Fibroblast of lung (primary cell): Measurements from ENCODE around the gene ME2. TPM values are rescaled to one million over a fixed set of nuclear protein-coding genes. Genes with fewer than 3 reads are reported as not detected.
A peak's percentile ranks its signal among the peaks of the same experiment; 100 is the strongest.
"Not testable (repeated sequence)": the region's sequence is repeated elsewhere in the genome, so short reads cannot be mapped to it uniquely, and the experiment has no call there.

Experiments used
- DNase-seq, 2 donors: peaks; one replicate each; pipeline versions ENCODE4 v3.0.0 to v3.0.0-alpha.2; 2010; ENCODE audit warnings: low read depth in 2 of 2
- H2AFZ ChIP-seq: 2 replicates; pipeline ENCODE4 v1.5.1; 2012; ENCODE audit warnings: low read length, control low read depth, inconsistent platforms
- H3K27ac ChIP-seq: 2 replicates; pipeline ENCODE4 v1.5.1; 2011; ENCODE audit warnings: low read length, control low read depth; ENCODE audit not compliant: insufficient read depth
- H3K27me3 ChIP-seq: 2 replicates; pipeline ENCODE4 v1.5.1; 2011; ENCODE audit warnings: mild to moderate bottlenecking, low read length; ENCODE audit not compliant: control insufficient read depth, insufficient read depth
- H3K36me3 ChIP-seq: 2 replicates; pipeline ENCODE4 v1.5.1; 2011; ENCODE audit warnings: low read length; ENCODE audit not compliant: control insufficient read depth, insufficient read depth
- H3K4me1 ChIP-seq: 2 replicates; pipeline ENCODE4 v1.5.1; 2011; ENCODE audit warnings: low read length; ENCODE audit not compliant: control insufficient read depth, insufficient read depth; ENCODE audit errors: extremely low read depth
- H3K4me2 ChIP-seq: 2 replicates; pipeline ENCODE4 v1.5.1; 2011; ENCODE audit warnings: low read length, control low read depth; ENCODE audit not compliant: insufficient read depth; ENCODE audit errors: extremely low read depth
- H3K4me3 ChIP-seq, 4 experiments: fragments of 200-600 bp in 1 of 4; sonication (generic) in 1 of 4; replicated peaks in 1 of 4; 2 replicates each; pipeline ENCODE4 v1.5.1; 2011 to 2016; ENCODE audit warnings: low read length in 4 of 4, low read depth in 3 of 4, mild to moderate bottlenecking in 3 of 4, control low read depth in 2 of 4, inconsistent platforms in 1 of 4, mixed read lengths in 1 of 4; ENCODE audit not compliant: insufficient read depth in 1 of 4; ENCODE audit errors: control extremely low read depth in 1 of 4
- H3K79me2 ChIP-seq: 2 replicates; pipeline ENCODE4 v1.5.1; 2012; ENCODE audit warnings: mild to moderate bottlenecking, low read length, inconsistent platforms; ENCODE audit not compliant: control insufficient read depth, insufficient read depth
- H3K9ac ChIP-seq: 2 replicates; pipeline ENCODE4 v1.5.1; 2011; ENCODE audit warnings: mild to moderate bottlenecking, low read length, control low read depth; ENCODE audit not compliant: insufficient read depth
- H3K9me3 ChIP-seq: 2 replicates; pipeline ENCODE4 v1.5.1; 2012; ENCODE audit warnings: low read depth, low read length; ENCODE audit not compliant: control insufficient read depth, insufficient read depth
- H4K20me1 ChIP-seq: 2 replicates; pipeline ENCODE4 v1.5.1; 2011; ENCODE audit warnings: low read length; ENCODE audit not compliant: control insufficient read depth, insufficient read depth; ENCODE audit errors: extremely low read depth
- EZH2 ChIP-seq: IDR thresholded peaks from 2 replicates; pipeline ENCODE4 v1.5.1; 2012; ENCODE audit warnings: low read length, control low read depth, mild to moderate bottlenecking; ENCODE audit errors: missing control alignments
- polyA plus RNA-seq, 2 donors: library from polyadenylated mRNA; depleted of rRNA in 1 of 2; stranded (reverse) in 1 of 2; unstranded in 1 of 2; fragments of >200 nt; gene quantifications; 2 replicates each; pipeline ENCODE4 v1.2.1, GENCODE V29; 2011 to 2012; ENCODE audit warnings: missing spikeins in 1 of 2
- total RNA-seq: library from RNA; depleted of rRNA; stranded (reverse); fragments of >200 nt; gene quantifications from 2 replicates; pipeline ENCODE4 v1.2.1, GENCODE V29; 2014
- TF ChIP-seq, protein P1 (sequence below), 2 donors: IDR thresholded peaks in 1 of 2; conservative IDR thresholded peaks in 1 of 2; 1 replicate in 1 of 2; 2 replicates in 1 of 2; pipeline ENCODE4 v1.5.1; 2011 to 2012; ENCODE audit warnings: low read length in 2 of 2, control low read depth in 1 of 2, inconsistent platforms in 1 of 2, low read depth in 1 of 2, mild to moderate bottlenecking in 1 of 2

ME2 gene
- total and polyA plus RNA-seq, 2 donors (not counting 1 experiment from before 2014, with no cell fraction given): 40.5 to 57.0 TPM

DNA sequence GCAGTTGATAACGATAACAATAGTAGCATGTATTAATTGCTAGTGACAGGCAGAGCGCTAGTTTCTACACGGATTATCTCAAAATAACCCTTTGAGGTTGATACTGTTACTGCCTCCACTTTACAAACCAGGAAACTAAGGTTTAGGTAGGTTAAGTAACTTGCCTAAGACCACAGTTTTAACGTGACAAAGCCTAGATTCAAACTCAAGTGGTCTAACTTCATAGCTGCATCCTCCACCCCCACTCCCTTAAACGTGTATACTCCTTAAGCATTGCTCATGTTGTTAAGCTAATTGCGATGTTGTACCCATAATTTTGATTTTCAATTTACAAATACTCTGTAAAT lies 1.2 kb downstream of the ME2 start:
- Histone ChIP-seq H3K4me3 (peak overlapping the region; percentile 65 to 94 (median 90)), H3K4me2 (peak overlapping the region; percentile 98), H2AFZ (peak overlapping the region; percentile 85), H3K79me2 (peaks cover 31% of the 10 kb centered on the region), H3K9me3 (no peaks in the 10 kb centered on the region), H3K9ac (no peak overlapping the region), H4K20me1 (no peaks in the 10 kb centered on the region), H3K36me3 (no peaks in the 10 kb centered on the region), H3K27ac (peak overlapping the region; percentile 91), H3K4me1 (no peaks in the 10 kb centered on the region), H3K27me3 (no peaks in the 10 kb centered on the region)
- TF ChIP-seq, protein P1, sequence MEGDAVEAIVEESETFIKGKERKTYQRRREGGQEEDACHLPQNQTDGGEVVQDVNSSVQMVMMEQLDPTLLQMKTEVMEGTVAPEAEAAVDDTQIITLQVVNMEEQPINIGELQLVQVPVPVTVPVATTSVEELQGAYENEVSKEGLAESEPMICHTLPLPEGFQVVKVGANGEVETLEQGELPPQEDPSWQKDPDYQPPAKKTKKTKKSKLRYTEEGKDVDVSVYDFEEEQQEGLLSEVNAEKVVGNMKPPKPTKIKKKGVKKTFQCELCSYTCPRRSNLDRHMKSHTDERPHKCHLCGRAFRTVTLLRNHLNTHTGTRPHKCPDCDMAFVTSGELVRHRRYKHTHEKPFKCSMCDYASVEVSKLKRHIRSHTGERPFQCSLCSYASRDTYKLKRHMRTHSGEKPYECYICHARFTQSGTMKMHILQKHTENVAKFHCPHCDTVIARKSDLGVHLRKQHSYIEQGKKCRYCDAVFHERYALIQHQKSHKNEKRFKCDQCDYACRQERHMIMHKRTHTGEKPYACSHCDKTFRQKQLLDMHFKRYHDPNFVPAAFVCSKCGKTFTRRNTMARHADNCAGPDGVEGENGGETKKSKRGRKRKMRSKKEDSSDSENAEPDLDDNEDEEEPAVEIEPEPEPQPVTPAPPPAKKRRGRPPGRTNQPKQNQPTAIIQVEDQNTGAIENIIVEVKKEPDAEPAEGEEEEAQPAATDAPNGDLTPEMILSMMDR (conservative IDR thresholded peaks at IDR 0.05 in 1 of 2, IDR thresholded peaks at IDR 0.05 in 1 of 2; ENCODE audit: low read depth in 1 of 2, low read length in 2 of 2): no peak
- no peak for TF ChIP-seq EZH2
- DNase-seq: peak; percentile 8 to 12

- H3K27me3 ChIP-seq, H3K36me3 ChIP-seq, H3K9ac ChIP-seq, H3K4me3 ChIP-seq, H2AFZ ChIP-seq, H3K4me2 ChIP-seq, H3K27ac ChIP-seq, H3K4me1 ChIP-seq, DNase-seq, H4K20me1 ChIP-seq, H3K9me3 ChIP-seq: not testable (repeated sequence)
- peaks cover 32% of the 10 kb centered on the region for H3K79me2 ChIP-seq
Measured at GRCh38 chr18:50880944-50881343, 2.0 kb downstream of the ME2 start.

DNA sequence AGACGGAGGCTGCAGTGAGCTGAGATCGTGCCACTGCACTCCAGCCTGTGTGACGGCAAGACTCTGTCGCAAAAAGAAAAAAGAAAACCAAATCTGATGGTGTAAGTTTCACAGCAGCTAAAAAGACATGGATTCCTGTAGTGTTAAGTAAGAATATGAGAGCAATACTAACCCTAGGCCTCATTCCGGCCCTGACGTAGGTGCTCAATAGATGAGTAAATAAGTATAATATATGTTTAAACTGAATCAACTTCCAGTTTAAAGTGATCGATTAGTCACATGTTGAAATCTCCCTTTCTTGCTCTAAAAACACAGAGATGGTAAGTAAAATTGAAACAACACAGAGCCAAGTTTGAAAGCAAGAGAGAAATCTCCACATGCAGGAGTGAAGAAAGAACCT lies 8.0 kb downstream of the ME2 start:
- H2AFZ ChIP-seq: no peak overlapping the region
- H3K27me3 ChIP-seq: no peaks in the 10 kb centered on the region
- no peaks in the 10 kb centered on the region for H3K9me3 ChIP-seq
- no peak for DNase-seq
- no peak overlapping the region for H3K9ac ChIP-seq
- peaks cover 10% of the 10 kb centered on the region for H3K79me2 ChIP-seq
- H3K36me3 ChIP-seq: no peaks in the 10 kb centered on the region
- H3K4me2 ChIP-seq: no peak overlapping the region
- TF ChIP-seq, protein P1 (conservative IDR thresholded peaks at IDR 0.05 in 1 of 2, IDR thresholded peaks at IDR 0.05 in 1 of 2; ENCODE audit: low read depth in 1 of 2, low read length in 2 of 2): no peak
- no peak for TF ChIP-seq EZH2
- no peak overlapping the region for H3K4me3 ChIP-seq
- H3K4me1 ChIP-seq: no peaks in the 10 kb centered on the region
- H3K27ac ChIP-seq: no peak overlapping the region
- no peaks in the 10 kb centered on the region for H4K20me1 ChIP-seq
